GM08714 (cell line): ENCODE results near the gene DDX43.
"Not testable (repeated sequence)": the region's sequence is repeated elsewhere in the genome, so short reads cannot be mapped to it uniquely, and the experiment has no call there.

Experiments used
- H3K4me3 ChIP-seq: fragments of 200-500 bp; sonication (Bioruptor generic); 2 replicates; pipeline ENCODE4 v1.5.1; 2014; ENCODE audit warnings: mild to moderate bottlenecking, low read length, inconsistent platforms
- ZNF274 ChIP-seq: IDR thresholded peaks from 2 replicates; pipeline ENCODE4 v1.6.1; 2012; ENCODE audit warnings: mild to moderate bottlenecking, low read depth, low read length

DDX43 gene

GRCh38 chr6:73421534-73421933 lies 26.9 kb downstream of the DDX43 start:
- TF ChIP-seq ZNF274: no peak

GRCh38 chr6:73435236-73435635 lies 40.6 kb downstream of the DDX43 start:
- no peak for TF ChIP-seq ZNF274
- no peak overlapping the region for H3K4me3 ChIP-seq

More at GRCh38 chr6:73421534-73421933, 26.9 kb downstream of the DDX43 start:
- H3K4me3 ChIP-seq: no peak overlapping the region

GRCh38 chr6:73443555-73443954 lies 48.9 kb downstream of the DDX43 start:
- TF ChIP-seq ZNF274: no peak
- no peak overlapping the region for H3K4me3 ChIP-seq

GRCh38 chr6:73451223-73452106 lies 56.8 kb downstream of the DDX43 start:
- peak overlapping the region; percentile 95 for H3K4me3 ChIP-seq
- TF ChIP-seq ZNF274: no peak

GRCh38 chr6:73452107-73452461 lies 57.5 kb downstream of the DDX43 start, which contains the start of gene CGAS:
Gene CGAS (minus strand): TSS chr6:73452297. CDS start chr6:73452181, 116 bp downstream.
- peak within 1 kb of the TSS; percentile 95 for H3K4me3 ChIP-seq

GRCh38 chr6:73455865-73456629 lies 61.4 kb downstream of the DDX43 start:
- TF ChIP-seq ZNF274: no peak
- no peak overlapping the region for H3K4me3 ChIP-seq

More at GRCh38 chr6:73452107-73452461, 57.5 kb downstream of the DDX43 start, which contains the start of gene CGAS:
- no peak for TF ChIP-seq ZNF274

- H3K4me3 ChIP-seq: not testable (repeated sequence)
These were observed 64.8 kb downstream of the DDX43 start for GRCh38 chr6:73459474-73459873.

- H3K4me3 ChIP-seq: no peak overlapping the region; the same call in 1 of the 2 replicates
- no peak for TF ChIP-seq ZNF274
These were observed 65.4 kb downstream of the DDX43 start for GRCh38 chr6:73460056-73460455.

GRCh38 chr6:73461537-73462350 lies 67.1 kb downstream of the DDX43 start, which contains the start of gene MTO1:
Gene MTO1 (plus strand): TSS chr6:73461737. CDS start chr6:73461855, 118 bp downstream.
- TF ChIP-seq ZNF274: no peak
- H3K4me3 ChIP-seq: peak within 1 kb of the TSS; percentile 92
